GM12874 (cell line): Measurements from ENCODE around the gene TMEM245.

Experiments
- TF ChIP-seq, protein P1 (sequence below): IDR thresholded peaks from 2 replicates; pipeline ENCODE4 v1.5.1; 2011; ENCODE audit warnings: low read depth, mild to moderate bottlenecking, control low read depth, low read length, moderate library complexity; ENCODE audit not compliant: insufficient read depth

Gene TMEM245

DNA sequence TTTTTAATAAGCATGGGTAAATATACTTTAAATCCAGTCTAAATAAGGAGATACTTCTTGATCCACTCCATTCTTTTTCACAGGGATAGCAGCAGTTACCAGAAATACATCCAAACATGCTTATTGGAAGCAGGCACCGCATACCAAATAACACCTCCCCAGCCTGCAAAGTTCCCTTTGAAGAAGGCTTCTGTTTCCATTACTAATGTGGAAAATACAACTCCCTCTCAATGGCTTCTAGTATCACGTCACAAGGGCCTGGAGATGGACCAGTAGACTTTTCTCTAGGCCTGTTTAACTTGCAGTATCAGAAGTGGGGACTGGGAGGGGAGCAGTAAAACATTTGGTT is 20.8 kb downstream of the TMEM245 start:
- TF ChIP-seq, protein P1, sequence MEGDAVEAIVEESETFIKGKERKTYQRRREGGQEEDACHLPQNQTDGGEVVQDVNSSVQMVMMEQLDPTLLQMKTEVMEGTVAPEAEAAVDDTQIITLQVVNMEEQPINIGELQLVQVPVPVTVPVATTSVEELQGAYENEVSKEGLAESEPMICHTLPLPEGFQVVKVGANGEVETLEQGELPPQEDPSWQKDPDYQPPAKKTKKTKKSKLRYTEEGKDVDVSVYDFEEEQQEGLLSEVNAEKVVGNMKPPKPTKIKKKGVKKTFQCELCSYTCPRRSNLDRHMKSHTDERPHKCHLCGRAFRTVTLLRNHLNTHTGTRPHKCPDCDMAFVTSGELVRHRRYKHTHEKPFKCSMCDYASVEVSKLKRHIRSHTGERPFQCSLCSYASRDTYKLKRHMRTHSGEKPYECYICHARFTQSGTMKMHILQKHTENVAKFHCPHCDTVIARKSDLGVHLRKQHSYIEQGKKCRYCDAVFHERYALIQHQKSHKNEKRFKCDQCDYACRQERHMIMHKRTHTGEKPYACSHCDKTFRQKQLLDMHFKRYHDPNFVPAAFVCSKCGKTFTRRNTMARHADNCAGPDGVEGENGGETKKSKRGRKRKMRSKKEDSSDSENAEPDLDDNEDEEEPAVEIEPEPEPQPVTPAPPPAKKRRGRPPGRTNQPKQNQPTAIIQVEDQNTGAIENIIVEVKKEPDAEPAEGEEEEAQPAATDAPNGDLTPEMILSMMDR: no peak

DNA sequence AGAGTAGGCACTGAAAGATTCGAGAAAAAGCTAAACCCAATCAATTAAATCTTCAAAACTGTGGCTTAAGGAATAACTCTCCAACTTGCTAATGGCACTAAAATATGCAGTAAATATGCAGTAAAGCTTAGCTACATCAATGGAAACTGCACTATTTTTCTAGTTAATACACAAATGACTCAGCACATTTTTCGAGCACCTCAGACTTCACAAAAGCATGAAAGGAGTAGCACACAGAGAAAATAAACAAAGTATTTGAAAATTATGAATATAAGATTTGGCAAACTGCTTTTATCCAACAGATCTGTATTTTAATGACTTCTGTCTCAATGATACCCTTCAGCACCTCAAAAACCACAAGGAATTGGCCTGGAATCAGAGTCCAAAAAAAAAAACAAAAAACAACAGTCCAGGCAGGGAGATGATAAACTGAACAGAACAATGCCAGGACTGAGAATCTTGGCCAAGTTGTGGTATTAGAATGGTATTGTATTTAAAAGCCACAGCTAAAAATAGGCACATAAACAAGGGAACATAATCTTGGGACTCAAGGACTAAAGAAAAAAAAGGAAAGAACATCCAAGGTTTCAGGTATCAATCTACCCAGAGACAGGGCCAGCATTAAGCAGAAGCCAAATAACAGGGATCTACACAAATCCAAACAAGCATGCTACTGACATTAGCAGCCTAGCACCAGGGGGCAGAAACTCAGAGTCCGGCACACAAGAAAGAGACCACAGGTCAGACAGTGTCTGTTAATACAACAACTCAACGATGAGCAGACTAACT is 21.4 kb downstream of the TMEM245 start:
- TF ChIP-seq, protein P1: no peak

DNA sequence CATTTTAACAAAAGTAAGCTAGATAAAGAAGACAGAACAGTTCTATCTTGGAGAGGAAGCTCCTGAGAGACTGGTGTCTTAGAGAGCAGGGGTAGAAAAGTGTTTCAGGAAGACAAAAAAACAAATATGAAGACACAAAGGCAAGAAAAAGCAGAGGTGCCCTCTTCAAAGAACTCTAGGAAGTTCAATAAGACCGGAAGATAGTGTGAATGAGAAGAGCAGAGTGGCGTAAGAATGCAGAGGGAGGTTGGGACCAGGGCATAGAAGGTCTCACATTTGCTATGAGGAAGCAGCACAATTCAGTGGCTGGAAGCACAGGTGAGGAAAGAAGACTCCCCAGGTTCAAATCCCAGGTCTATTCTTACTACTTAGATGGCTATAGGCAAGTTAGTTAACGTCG is 22.6 kb downstream of the TMEM245 start:
- TF ChIP-seq, protein P1: no peak

DNA sequence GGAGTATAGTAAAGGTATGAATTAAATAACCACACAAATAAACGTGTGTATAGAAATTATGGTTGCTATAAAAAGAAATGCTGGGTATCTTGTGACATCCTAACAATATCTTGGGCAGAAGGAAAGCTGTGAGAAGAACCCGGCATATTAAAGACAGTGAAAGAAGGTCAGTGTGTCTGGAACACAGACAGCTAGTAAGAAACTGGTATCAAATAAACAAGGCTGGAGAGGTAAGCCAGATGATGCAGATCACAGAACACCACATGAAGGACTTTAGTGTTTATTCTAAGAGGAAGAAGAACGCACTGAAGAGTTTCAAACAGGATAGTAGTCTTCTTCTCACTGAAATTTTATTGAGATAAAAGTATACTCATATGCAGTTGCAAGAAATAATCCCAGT is 24.4 kb downstream of the TMEM245 start:
- TF ChIP-seq, protein P1: no peak

DNA sequence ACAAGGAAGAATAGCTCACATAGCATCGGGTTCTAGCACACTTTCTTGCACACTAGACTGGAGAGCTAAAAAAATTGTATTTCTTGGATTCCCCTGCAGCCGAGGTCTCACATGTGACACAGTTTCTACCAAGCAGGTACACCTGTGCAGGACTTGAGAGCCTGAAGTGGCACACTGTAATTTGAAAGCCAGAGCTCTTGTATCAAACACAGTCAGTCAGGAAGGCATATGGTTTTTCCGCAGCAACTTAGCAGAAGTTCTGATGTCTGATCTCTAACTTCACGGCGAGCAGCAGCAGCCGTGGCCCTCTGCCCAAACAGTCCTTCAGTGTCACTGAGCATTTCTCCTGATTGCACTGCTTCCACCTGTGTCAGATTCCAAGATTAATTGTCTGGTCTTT is 25.5 kb downstream of the TMEM245 start:
- TF ChIP-seq, protein P1: no peak

DNA sequence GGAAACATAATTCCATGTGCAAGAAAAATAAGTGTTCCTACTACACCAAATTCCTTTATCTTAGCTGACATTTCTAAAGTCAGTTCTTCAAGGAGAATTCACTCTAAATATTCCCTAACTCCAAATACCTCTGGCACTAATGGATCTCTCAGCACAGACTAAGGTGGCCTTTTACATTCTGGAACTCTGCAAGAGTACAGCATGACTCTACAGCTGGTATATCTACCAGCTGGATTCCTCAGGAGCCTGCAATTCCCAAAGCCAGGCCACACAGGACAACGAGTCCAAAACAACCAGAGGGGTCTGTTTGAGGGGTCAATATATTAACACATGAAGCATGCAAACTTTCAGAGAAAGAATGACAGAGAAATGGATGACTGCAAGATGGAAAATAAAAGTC is 27.2 kb downstream of the TMEM245 start:
- TF ChIP-seq, protein P1: no peak

DNA sequence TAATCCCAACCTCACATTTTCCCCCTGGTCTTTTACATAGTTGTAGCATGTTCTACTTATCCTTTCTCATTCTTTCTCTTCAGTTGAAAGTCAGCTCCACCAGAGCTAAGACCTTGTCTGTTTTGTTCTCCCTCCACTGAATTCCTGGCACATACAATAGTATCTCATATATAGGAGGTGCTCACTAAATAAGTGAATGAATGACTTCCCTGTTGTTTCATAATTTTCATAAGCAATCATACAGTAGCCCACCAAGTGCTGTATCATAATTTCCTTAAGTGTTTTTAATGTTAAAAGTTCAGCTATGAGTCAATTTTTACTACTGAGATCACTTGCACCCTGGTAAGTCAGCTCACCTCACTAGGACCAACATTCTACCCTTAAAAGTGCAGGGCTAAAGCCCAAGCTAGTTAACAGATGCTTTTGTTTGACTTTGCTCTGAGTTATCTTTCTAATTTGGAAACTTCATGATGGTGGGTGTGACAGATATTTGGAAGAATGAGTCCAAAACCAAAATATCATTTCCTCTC is 27.6 kb downstream of the TMEM245 start:
- TF ChIP-seq, protein P1: no peak
